Panc1 (cell line): ENCODE results near the gene KCNG2.

ENCODE experiments used
- POLR2AphosphoS5 ChIP-seq: IDR thresholded peaks from 2 replicates; pipeline ENCODE4 v1.6.1; 2012; ENCODE audit warnings: mild to moderate bottlenecking, low read depth, low read length, moderate library complexity
- TF ChIP-seq, protein P1 (sequence below), 2 experiments: IDR thresholded peaks; 2 replicates each; pipeline ENCODE4 v1.6.1; 2011 to 2012; ENCODE audit warnings: low read depth in 2 of 2, control low read depth in 1 of 2, low read length in 1 of 2, mild to moderate bottlenecking in 1 of 2, moderate library complexity in 1 of 2; ENCODE audit not compliant: insufficient read depth in 1 of 2
- TF ChIP-seq, protein P2 (sequence below): fragments of 450-650 bp; IDR thresholded peaks from 2 replicates; pipeline ENCODE4 v1.5.1; 2017; ENCODE audit warnings: mild to moderate bottlenecking

DNA sequence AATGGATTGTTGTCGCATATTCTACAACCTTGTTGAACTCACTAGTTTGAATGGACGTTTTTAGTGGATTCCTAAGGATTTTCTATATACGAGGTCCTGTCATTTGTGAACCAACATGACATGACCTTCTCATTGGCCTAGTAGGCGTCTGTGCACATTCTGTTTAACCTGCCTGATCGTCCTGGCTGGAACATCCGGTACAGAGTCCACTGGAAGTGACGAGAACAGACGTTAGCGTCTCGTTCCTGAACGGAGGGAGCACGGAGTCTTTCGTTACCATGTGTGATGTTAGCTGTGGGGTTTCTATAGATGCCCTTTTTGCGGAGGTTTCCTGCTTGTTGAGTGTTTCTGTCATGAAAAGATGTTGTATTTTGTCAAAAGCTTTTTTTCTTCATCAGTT is 91.8 kb downstream of the KCNG2 start:
- TF ChIP-seq, protein P1, sequence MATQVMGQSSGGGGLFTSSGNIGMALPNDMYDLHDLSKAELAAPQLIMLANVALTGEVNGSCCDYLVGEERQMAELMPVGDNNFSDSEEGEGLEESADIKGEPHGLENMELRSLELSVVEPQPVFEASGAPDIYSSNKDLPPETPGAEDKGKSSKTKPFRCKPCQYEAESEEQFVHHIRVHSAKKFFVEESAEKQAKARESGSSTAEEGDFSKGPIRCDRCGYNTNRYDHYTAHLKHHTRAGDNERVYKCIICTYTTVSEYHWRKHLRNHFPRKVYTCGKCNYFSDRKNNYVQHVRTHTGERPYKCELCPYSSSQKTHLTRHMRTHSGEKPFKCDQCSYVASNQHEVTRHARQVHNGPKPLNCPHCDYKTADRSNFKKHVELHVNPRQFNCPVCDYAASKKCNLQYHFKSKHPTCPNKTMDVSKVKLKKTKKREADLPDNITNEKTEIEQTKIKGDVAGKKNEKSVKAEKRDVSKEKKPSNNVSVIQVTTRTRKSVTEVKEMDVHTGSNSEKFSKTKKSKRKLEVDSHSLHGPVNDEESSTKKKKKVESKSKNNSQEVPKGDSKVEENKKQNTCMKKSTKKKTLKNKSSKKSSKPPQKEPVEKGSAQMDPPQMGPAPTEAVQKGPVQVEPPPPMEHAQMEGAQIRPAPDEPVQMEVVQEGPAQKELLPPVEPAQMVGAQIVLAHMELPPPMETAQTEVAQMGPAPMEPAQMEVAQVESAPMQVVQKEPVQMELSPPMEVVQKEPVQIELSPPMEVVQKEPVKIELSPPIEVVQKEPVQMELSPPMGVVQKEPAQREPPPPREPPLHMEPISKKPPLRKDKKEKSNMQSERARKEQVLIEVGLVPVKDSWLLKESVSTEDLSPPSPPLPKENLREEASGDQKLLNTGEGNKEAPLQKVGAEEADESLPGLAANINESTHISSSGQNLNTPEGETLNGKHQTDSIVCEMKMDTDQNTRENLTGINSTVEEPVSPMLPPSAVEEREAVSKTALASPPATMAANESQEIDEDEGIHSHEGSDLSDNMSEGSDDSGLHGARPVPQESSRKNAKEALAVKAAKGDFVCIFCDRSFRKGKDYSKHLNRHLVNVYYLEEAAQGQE (IDR thresholded peaks at IDR 0.05; ENCODE audit: insufficient read depth in 1 of 2, low read depth in 2 of 2, low read length in 1 of 2): no peak
- TF ChIP-seq, protein P2, sequence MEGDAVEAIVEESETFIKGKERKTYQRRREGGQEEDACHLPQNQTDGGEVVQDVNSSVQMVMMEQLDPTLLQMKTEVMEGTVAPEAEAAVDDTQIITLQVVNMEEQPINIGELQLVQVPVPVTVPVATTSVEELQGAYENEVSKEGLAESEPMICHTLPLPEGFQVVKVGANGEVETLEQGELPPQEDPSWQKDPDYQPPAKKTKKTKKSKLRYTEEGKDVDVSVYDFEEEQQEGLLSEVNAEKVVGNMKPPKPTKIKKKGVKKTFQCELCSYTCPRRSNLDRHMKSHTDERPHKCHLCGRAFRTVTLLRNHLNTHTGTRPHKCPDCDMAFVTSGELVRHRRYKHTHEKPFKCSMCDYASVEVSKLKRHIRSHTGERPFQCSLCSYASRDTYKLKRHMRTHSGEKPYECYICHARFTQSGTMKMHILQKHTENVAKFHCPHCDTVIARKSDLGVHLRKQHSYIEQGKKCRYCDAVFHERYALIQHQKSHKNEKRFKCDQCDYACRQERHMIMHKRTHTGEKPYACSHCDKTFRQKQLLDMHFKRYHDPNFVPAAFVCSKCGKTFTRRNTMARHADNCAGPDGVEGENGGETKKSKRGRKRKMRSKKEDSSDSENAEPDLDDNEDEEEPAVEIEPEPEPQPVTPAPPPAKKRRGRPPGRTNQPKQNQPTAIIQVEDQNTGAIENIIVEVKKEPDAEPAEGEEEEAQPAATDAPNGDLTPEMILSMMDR: no peak
- TF ChIP-seq POLR2AphosphoS5: no peak
